Neural progenitor cell (in vitro differentiated cells): Measurements from ENCODE around the gene PHF13. TPM values are rescaled to one million over a fixed set of nuclear protein-coding genes. Genes with fewer than 3 reads are reported as not detected.
"Not testable (repeated sequence)": the region's sequence is repeated elsewhere in the genome, so short reads cannot be mapped to it uniquely, and the experiment has no call there.

Experiments
- DNase-seq: peaks from one replicate; pipeline ENCODE4 v3.0.0-alpha.2; 2016; ENCODE audit warnings: low spot score
- H2AFZ ChIP-seq: fragments of 200-600 bp; sonication (generic); replicated peaks from 2 replicates; pipeline ENCODE4 v1.6.1; 2016; ENCODE audit warnings: antibody characterized with exemption
- H3F3A ChIP-seq: fragments of 200-600 bp; sonication (generic); 2 replicates; pipeline ENCODE4 v1.6.1; 2016; ENCODE audit warnings: antibody characterized with exemption, low read depth
- H3K27ac ChIP-seq: fragments of 200-600 bp; sonication (generic); 2 replicates; pipeline ENCODE4 v1.5.1; 2016; ENCODE audit warnings: mild to moderate bottlenecking
- H3K27me3 ChIP-seq: fragments of 200-600 bp; sonication (generic); 2 replicates; pipeline ENCODE4 v1.6.1; 2016; ENCODE audit warnings: mild to moderate bottlenecking, moderate library complexity
- H3K36me3 ChIP-seq: fragments of 200-600 bp; sonication (generic); 2 replicates; pipeline ENCODE4 v1.5.1; 2016
- H3K4me1 ChIP-seq: fragments of 200-600 bp; sonication (generic); 2 replicates; pipeline ENCODE4 v1.6.1; 2016; ENCODE audit warnings: mixed run types
- H3K4me2 ChIP-seq: fragments of 200-600 bp; sonication (generic); 2 replicates; pipeline ENCODE4 v1.6.1; 2016
- H3K4me3 ChIP-seq: fragments of 200-600 bp; sonication (generic); 2 replicates; pipeline ENCODE4 v1.5.1; 2016
- H3K79me2 ChIP-seq: fragments of 200-600 bp; sonication (generic); 2 replicates; pipeline ENCODE4 v1.6.1; 2016; ENCODE audit warnings: low read depth
- H3K9ac ChIP-seq: fragments of 200-600 bp; sonication (generic); 2 replicates; pipeline ENCODE4 v1.6.1; 2016
- H3K9me3 ChIP-seq: fragments of 200-600 bp; sonication (generic); 2 replicates; pipeline ENCODE4 v1.5.1; 2016; ENCODE audit warnings: low read depth
- H4K20me1 ChIP-seq: fragments of 200-600 bp; sonication (generic); 2 replicates; pipeline ENCODE4 v1.6.1; 2016; ENCODE audit warnings: low read depth
- H3K27ac Mint-ChIP-seq: 3 replicates; pipeline ENCODE4 v1.8.0; 2021; ENCODE audit warnings: mixed read lengths
- H3K27me3 Mint-ChIP-seq: 2 replicates; pipeline ENCODE4 v1.8.0; 2022; ENCODE audit warnings: low read depth, mild to moderate bottlenecking, inconsistent platforms, moderate library complexity, mixed read lengths; ENCODE audit not compliant: insufficient read depth
- H3K36me3 Mint-ChIP-seq: 3 replicates; pipeline ENCODE4 v1.8.0; 2021; ENCODE audit warnings: mixed read lengths
- H3K4me1 Mint-ChIP-seq: 3 replicates; pipeline ENCODE4 v1.8.0; 2021; ENCODE audit warnings: mixed read lengths
- H3K4me3 Mint-ChIP-seq: 3 replicates; pipeline ENCODE4 v1.8.0; 2021; ENCODE audit warnings: mild to moderate bottlenecking, moderate library complexity, mixed read lengths
- H3K9me3 Mint-ChIP-seq: 3 replicates; pipeline ENCODE4 v1.8.0; 2020; ENCODE audit warnings: mixed read lengths
- CTCF ChIP-seq: fragments of 200-600 bp; sonication (generic); IDR thresholded peaks from 2 replicates; pipeline ENCODE4 v1.5.1; 2017; ENCODE audit warnings: antibody characterized with exemption, mild to moderate bottlenecking
- EZH2 ChIP-seq: fragments of 200-600 bp; sonication (generic); IDR thresholded peaks from 2 replicates; pipeline ENCODE4 v1.6.1; 2017; ENCODE audit warnings: antibody characterized with exemption, mild to moderate bottlenecking, moderate library complexity
- EZH2phosphoT487 ChIP-seq: fragments of 200-600 bp; sonication (generic); IDR thresholded peaks from 2 replicates; pipeline ENCODE4 v1.6.1; 2017; ENCODE audit warnings: antibody characterized with exemption
- total RNA-seq: library from RNA; depleted of rRNA; stranded (reverse); fragments of >200 nt; gene quantifications from 2 replicates; pipeline ENCODE4 v1.2.3, GENCODE V29; 2015; ENCODE audit warnings: low replicate concordance

PHF13 gene
- total RNA-seq, 1 donor from 2014 or later, result 32.0 TPM

- Histone ChIP-seq H3K79me2 (no peaks in the 10 kb centered on the region), H3K4me3 (no peak overlapping the region), H3K27me3 (no peaks in the 10 kb centered on the region), H3K4me1 (no peaks in the 10 kb centered on the region), H3K36me3 (no peaks in the 10 kb centered on the region), H4K20me1 (no peaks in the 10 kb centered on the region), H3F3A (peaks cover 15% of the 10 kb centered on the region), H2AFZ (no peak overlapping the region), H3K9me3 (no peaks in the 10 kb centered on the region), H3K9ac (no peak overlapping the region), H3K27ac (no peak overlapping the region), H3K4me2 (no peak overlapping the region)
- H3K9me3 Mint-ChIP-seq, result no peaks in the 10 kb centered on the region
- no peak overlapping the region for H3K4me3 Mint-ChIP-seq
- H3K27ac Mint-ChIP-seq, result no peak overlapping the region
- H3K27me3 Mint-ChIP-seq, result peaks cover 7% of the 10 kb centered on the region
- H3K36me3 Mint-ChIP-seq, result peaks cover 7% of the 10 kb centered on the region
- TF ChIP-seq EZH2 (no peak), CTCF (no peak), EZH2phosphoT487 (no peak)
- no peak for DNase-seq
- H3K4me1 Mint-ChIP-seq, result no peaks in the 10 kb centered on the region
Observed at GRCh38 chr1:6635161-6635909, 21.8 kb downstream of the PHF13 start.

DNA sequence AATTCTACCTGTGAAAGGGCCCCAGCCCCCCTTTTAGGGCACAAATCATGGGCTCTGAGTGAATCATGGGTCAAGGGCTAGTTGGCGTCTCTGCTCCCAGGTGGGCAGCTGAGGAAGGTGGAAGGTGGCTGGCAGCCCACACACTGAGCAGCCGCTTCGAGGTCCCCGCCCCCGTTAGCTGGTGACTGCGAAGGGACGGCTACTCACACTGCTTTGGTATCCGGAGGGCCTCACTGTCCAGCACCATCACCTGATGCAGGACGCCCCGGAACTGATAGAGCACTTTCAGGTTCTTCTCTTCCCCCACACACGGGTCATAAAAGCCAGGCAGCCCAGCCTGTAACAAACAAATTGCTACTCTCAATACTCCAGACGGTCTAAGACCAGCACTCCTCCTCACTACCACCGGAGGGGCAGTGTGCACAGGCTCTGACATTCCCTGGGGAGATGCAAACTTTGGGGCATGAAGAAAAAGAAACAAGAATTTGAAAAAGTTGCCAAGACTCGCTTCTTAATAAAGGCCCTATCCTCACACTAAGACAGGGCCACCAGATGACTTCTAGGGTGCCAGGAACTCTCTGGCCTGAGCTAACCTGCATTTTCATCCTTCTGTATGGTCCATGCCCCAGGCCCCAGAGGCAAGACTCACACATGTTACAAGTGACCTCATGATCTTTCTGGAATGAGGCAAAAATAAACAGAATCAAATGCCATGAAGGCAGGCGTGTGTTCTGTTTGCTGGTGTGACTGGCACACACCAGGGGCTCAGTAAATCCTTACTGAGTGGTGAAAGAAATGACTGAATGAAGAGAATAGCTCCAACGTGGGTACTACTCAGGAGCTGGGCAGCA, 22.6 kb downstream of the PHF13 start:
- Histone ChIP-seq H3K4me1 (no peaks in the 10 kb centered on the region), H3K4me2 (no peak overlapping the region), H3K4me3 (no peak overlapping the region), H4K20me1 (no peaks in the 10 kb centered on the region), H3K9me3 (no peaks in the 10 kb centered on the region), H3K27me3 (no peaks in the 10 kb centered on the region), H3K79me2 (no peaks in the 10 kb centered on the region), H3K36me3 (no peaks in the 10 kb centered on the region), H2AFZ (no peak overlapping the region), H3F3A (peaks cover 15% of the 10 kb centered on the region), H3K9ac (no peak overlapping the region), H3K27ac (no peak overlapping the region)
- TF ChIP-seq CTCF (no peak), EZH2phosphoT487 (no peak), EZH2 (no peak)
- Mint-ChIP-seq H3K9me3 (no peaks in the 10 kb centered on the region), H3K4me3 (no peak overlapping the region), H3K27ac (no peak overlapping the region), H3K36me3 (peaks cover 10% of the 10 kb centered on the region), H3K4me1 (no peaks in the 10 kb centered on the region), H3K27me3 (peaks cover 7% of the 10 kb centered on the region)
- DNase-seq, result no peak

- not testable (repeated sequence) for H3K79me2 ChIP-seq, H3K27me3 Mint-ChIP-seq, H3K4me3 ChIP-seq, DNase-seq, H3K4me1 ChIP-seq, H3K27me3 ChIP-seq, H3K27ac ChIP-seq, H3K4me1 Mint-ChIP-seq, H3K9ac ChIP-seq, H3K27ac Mint-ChIP-seq, H4K20me1 ChIP-seq, H3K4me3 Mint-ChIP-seq, H2AFZ ChIP-seq, H3K9me3 ChIP-seq, H3K36me3 ChIP-seq, H3K9me3 Mint-ChIP-seq, H3K4me2 ChIP-seq
- peaks cover 13% of the 10 kb centered on the region for H3K36me3 Mint-ChIP-seq
- peaks cover 15% of the 10 kb centered on the region for H3F3A ChIP-seq
Observed at GRCh38 chr1:6636778-6637177, 23.2 kb downstream of the PHF13 start.

- H3K4me1 ChIP-seq, result no peaks in the 10 kb centered on the region
- no peaks in the 10 kb centered on the region for H3K27me3 ChIP-seq
- no peak overlapping the region for H3K4me2 ChIP-seq
Observed at GRCh38 chr1:6637770-6638169, 24.2 kb downstream of the PHF13 start.

More at GRCh38 chr1:6637770-6638169, 24.2 kb downstream of the PHF13 start:
- peaks cover 6% of the 10 kb centered on the region for H3K27me3 Mint-ChIP-seq
- H3K36me3 Mint-ChIP-seq, result peaks cover 20% of the 10 kb centered on the region
- Histone ChIP-seq H3F3A (peaks cover 15% of the 10 kb centered on the region), H3K27ac (no peak overlapping the region), H3K9ac (no peak overlapping the region), H3K9me3 (no peaks in the 10 kb centered on the region), H3K79me2 (no peaks in the 10 kb centered on the region), H3K36me3 (no peaks in the 10 kb centered on the region), H3K4me3 (no peak overlapping the region), H2AFZ (no peak overlapping the region), H4K20me1 (no peaks in the 10 kb centered on the region)
- no peaks in the 10 kb centered on the region for H3K9me3 Mint-ChIP-seq
- no peaks in the 10 kb centered on the region for H3K4me1 Mint-ChIP-seq
- no peak overlapping the region for H3K4me3 Mint-ChIP-seq
- TF ChIP-seq EZH2phosphoT487 (no peak), CTCF (no peak), EZH2 (no peak)
- DNase-seq, result no peak
- H3K27ac Mint-ChIP-seq, result no peak overlapping the region
